Neural cell (in vitro differentiated cells): ENCODE measurements around the gene FLT1.

Experiments used
- EP300 ChIP-seq: fragments of 450-650 bp; conservative IDR thresholded peaks from 2 replicates; pipeline ENCODE4 v1.6.1; 2014; ENCODE audit warnings: antibody characterized with exemption, mild to moderate bottlenecking, moderate library complexity; ENCODE audit not compliant: poor library complexity, severe bottlenecking
- POLR2AphosphoS5 ChIP-seq: IDR thresholded peaks from 2 replicates; pipeline ENCODE4 v1.6.1; 2012
- TAF1 ChIP-seq: IDR thresholded peaks from 2 replicates; pipeline ENCODE4 v1.6.1; 2012; ENCODE audit warnings: low read depth
- TF ChIP-seq, protein P1 (sequence below): fragments of 450-650 bp; IDR thresholded peaks from 2 replicates; pipeline ENCODE4 v1.5.1; 2014; ENCODE audit warnings: antibody characterized with exemption, mild to moderate bottlenecking, moderate library complexity; ENCODE audit not compliant: poor library complexity, severe bottlenecking

DNA sequence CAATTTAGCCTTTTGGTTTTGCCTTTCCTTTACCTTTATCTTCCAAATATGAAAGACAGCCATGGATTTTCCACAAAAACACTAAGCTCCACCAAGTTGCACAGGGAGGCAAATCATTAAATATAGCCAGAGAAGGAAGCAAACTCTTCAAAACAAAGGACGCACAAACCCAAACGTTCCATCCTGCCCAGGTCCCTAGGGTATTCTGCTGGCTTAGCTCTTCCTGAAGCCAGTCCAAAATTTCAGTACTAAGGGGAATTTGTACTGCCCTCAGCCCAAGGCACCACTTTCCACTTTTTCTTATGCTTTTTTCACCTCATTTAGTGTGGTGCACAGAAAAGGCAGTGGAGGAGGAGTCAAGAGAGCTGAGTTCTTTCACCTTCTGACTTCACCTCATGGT lies 169.9 kb downstream of the FLT1 start:
- no peak for TF ChIP-seq POLR2AphosphoS5
- TF ChIP-seq, protein P1, sequence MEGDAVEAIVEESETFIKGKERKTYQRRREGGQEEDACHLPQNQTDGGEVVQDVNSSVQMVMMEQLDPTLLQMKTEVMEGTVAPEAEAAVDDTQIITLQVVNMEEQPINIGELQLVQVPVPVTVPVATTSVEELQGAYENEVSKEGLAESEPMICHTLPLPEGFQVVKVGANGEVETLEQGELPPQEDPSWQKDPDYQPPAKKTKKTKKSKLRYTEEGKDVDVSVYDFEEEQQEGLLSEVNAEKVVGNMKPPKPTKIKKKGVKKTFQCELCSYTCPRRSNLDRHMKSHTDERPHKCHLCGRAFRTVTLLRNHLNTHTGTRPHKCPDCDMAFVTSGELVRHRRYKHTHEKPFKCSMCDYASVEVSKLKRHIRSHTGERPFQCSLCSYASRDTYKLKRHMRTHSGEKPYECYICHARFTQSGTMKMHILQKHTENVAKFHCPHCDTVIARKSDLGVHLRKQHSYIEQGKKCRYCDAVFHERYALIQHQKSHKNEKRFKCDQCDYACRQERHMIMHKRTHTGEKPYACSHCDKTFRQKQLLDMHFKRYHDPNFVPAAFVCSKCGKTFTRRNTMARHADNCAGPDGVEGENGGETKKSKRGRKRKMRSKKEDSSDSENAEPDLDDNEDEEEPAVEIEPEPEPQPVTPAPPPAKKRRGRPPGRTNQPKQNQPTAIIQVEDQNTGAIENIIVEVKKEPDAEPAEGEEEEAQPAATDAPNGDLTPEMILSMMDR = no peak
- no peak for TF ChIP-seq TAF1
- TF ChIP-seq EP300 = no peak
